HG02884 (cell line): ENCODE results near the gene CILP.

Experiments
- ATAC-seq: cut with Tn5 transposase; IDR thresholded peaks from one replicate; pipeline ENCODE4 v1.9.1; 2021; ENCODE audit warnings: mild to moderate bottlenecking, moderate library complexity; ENCODE audit not compliant: unreplicated experiment

CILP gene

DNA sequence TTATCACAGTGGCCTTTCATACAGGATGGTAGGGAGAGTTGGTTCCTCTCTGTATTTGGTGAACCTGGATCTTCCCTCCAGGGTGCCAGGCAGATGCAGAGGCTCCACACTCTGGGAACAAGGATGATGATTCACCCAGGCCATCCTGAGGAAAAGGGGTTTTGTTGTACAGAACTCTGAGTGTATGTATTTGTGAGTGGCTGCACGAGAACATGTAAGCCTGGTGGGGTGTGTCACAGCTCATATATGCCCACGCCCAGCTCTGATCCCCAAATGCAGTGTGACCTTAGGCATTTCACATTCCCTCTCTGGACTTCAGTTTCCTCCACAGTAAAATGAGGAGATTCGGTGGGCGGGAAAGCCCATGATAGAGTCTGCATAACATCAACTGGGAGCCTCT, 11.6 kb upstream of the CILP start:
- ATAC-seq, result no peak

DNA sequence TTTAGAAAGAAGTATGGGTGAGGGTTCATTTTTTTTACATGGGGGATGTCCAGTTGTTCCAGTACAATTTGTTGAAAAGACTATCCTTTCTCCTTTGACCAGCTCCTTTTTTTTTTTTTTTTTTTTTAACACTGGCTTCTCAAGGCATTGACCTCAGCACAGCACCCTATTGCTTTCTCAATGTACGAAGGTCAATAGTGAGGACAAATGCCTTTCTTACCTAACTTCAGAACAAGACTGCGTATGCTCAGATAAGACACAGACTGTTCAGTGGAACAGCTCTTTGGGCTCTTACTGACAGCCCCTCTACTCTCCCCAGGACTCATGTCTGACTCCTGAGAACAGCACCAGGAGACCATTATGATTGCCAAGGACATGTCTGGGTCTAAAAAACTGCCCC, 10.4 kb upstream of the CILP start:
- no peak for ATAC-seq

DNA sequence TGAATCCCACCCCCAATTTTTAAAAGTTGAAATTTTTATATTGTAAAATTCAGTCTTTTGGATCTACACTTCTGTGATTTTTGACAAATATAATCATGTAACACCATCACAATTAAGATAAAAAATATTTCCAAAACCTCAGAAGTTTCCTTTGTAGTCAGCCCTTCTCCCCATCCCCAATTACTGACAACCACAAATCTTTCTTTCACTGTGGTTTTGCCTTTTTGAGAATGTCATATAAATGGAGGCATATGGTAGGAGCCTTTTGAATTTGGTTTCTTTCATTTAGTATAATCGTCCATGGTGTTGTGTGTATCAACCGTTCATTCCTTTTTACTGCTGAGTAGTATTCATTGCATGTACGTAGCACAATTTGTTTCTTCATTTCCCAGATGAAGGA, 7.9 kb upstream of the CILP start:
- ATAC-seq, result no peak

DNA sequence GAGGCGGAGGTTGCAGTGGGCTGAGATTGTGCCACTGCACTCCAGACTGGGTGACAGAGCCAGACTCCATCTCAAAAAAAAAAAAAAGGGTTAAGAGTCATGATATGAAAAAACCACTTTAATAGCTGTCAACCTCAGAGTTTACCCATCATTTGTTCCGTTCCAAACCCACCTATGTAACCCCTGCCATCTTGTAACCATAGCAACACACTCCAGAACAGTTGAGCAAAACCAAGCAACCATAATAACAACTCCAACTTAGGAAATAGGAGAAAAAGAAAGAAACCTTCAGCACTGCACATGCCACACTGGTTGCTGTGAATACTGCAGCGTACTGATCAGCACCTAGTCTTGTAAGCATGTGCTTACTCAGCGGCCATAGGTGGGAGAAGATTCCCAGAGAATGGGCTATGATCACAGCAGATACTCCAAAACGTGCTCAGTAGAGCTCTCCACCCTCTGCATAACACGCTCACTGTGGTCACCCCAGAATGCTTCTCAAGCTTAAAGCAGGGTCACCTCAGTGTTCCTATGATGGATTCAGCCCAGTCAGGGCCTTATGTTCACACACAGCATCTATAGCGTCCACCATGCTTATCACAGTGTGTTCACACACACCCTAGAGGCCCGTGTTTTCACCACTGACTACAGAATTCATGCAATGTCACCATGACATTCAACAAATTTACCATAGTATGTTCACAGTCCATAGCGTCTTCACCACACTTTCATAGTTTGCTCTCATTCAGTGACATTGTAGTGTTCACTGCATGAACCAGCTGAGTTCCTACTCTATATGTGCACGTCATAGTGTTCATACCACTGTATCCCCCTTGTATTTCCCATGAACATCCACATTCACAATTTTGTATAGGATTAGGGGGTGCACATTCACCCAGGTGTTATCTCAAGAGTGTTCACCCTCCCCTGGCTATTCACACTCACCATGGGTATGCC, 6.5 kb upstream of the CILP start:
- ATAC-seq, result no peak

DNA sequence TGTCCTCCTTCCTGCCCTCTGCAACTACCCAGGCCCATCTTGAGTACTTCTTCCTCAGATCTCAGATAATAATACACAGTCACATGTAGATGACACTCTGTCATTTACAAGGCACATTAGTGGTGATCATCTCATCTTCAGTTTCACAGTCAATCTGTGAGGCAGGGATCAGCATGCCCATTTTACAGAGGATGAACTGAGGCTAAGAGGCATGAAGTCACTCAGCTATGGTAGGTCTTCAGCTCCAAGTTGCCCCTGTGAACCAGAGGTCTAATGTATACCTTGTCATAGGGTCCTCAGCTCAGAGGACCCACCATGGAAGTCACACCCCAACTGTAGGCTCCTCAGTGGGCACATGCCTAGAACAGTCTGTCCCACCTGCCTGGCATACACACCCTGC, 4.2 kb upstream of the CILP start:
- no peak for ATAC-seq

DNA sequence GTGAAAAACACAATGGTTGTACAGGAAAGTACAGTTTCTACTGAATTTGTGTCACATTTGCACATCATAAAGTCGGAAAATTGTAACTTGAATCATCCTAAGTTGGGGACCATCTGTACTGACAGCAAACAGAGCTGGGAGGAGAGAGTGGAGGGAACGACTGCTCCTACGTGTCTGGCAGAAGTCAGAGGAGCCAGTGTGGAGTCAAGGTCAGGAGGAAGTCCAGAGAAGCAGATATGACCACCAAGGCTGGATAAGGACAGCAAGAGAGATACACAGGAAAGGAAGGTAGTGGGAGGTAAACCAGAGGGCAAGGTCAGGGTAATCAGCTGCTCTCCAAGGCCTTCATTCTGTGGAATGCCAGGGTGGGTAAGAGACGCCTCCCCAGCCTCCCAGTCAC, 2.7 kb upstream of the CILP start:
- ATAC-seq, result no peak

DNA sequence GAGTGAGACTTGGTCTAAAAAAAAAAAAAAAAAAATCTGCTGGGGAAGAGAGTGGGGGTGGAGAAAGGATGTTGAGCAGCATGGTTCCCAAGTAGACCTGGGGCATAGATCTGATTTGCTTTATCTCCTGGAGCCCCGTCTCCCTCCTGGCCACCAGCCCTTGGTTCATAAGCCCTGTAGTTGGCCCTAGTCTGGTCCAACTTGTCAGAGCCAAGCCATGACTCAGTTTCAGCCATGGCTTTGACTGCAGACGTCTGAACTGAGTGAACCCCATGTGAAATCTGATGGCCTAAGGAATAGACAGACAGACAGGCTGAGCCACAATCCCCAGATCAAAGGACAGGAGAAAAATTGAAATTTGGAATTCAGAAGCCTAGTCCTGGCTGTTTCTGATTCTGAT, 2.0 kb upstream of the CILP start:
- ATAC-seq, result no peak

DNA sequence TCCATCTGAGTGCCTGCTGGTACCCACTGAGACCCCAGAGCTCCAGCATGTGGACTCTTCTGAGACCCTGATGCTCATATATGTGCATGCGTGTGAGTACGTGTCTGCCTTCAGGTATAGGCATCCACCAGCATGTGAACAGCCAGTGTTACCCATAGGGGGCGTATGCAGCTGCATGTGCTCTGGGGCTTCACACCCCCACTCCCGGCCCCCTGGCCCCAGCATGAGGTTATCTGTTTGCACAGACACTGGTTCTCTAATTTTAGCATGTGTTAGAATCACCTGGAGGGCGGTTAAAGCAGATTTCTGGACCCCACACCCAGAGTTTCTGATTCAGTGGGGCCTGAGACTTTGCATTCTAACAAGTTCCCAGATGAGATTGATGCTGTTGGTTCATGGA, 824 bp upstream of the CILP start:
- ATAC-seq, result no peak

DNA sequence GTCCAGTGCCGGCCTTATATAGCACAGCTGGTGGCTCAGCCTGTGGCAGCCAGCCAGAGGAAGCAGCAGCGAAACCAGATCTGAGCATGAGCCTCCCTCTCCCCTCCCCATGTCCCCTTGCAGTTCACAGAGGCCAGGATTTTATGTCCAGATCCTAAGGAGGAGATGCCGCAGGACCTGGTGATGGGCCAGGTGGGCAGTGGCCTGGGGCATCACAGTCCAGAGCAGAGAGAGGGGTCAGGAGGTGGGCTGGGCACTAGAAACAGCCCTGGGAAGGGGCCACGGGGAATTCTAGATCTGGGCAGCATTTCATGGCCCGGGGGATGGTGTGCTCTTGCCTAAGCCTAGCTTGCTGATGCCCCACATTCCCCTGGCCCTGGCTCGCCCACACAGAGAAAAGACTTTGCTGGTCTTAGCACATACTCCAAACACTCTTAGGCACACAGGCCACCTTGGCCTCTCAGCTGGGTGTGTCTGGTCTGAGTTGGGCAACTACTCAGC, 259 bp upstream of the CILP start:
- ATAC-seq, result no peak

DNA sequence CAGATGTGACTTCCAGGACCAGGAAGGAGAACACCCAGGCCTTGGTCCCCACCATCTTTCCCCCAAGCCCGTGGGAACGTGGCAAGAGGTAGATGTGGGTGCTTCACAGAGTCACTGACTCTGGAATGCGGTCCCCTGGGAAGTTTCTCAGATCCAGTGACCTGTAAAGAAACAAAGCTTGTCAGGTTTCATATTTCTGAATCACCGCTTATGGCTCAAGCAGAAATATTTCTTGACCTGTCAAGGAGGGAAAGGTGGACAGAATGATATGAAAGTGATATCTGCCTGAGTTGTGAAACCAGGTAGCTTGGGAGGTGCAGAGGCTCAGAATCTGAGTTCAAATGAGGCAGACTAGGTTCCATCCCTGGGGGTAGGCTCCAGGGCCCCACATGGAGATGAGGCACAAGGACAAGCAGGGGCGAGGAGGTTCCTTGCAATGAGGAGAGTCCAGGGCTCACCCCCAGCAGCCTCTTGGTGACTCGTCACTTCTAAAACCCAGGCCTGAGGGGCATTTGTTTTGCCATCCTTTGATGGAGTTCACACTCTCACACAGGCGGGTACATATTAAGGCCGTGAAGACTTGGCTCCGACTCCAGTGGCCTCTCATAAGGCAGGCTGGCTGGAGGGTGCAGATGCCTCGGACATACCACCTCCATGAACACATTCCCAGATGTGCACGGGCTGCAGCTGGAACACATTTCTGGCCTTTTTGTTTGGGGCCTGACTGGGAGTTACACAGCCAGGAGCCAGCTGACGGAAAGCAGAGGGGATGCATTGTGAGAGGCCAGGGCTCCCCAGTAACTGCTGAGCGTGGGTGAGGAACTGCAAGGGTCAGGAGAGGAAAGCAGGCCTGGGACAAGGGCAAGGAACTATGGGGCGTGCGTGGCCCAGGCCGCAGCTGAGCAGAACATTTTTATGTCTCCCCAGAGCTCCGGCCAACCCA, 1.3 kb downstream of the CILP start:
- no peak for ATAC-seq

DNA sequence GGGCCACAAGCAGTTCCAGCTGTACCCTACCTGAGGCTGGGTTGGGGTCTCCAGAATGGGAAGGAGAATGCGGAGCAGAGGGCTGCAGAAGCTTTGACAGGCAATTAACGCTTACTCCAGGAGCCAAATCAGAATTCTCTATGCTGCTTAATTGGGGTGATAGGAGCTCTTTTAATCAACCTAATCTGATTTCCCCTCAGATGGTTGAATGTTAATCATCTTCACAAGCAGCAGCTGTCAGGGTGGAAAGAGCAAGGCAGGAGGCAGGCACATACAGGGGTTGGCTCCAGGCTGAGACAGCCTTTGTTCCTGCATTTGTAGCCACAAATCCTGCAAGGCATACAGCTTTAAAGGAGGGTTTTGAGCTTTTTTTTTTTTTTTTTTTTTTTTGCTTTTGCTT, 2.6 kb downstream of the CILP start:
- ATAC-seq, result no peak

DNA sequence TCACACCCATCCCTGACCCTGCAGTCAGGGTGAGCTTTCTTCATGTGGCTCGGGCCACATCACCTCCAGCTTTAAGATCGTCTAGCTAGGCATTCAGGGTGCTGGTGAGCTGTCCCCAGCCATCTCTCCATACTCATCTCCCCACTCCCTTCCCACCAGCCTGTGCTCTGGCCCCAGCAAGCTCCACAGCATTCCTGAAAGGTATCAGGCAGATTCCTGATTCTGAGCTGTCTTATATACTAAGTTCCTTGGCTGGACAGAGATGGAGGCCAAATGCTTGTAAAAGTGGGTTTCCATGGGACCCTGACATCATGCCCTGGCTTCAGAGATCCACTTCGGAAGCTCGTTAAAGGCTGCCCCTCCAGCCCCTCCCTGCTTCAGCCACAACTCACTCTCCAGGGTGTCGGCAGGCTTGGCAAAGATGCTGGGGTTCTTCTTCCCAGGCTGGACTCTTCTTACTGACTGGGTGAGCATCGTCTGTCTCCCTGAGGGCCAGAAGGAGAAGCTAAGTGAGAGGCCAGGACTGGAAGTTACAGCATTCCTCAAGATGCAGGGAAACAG, 3.9 kb downstream of the CILP start:
- no peak for ATAC-seq

DNA sequence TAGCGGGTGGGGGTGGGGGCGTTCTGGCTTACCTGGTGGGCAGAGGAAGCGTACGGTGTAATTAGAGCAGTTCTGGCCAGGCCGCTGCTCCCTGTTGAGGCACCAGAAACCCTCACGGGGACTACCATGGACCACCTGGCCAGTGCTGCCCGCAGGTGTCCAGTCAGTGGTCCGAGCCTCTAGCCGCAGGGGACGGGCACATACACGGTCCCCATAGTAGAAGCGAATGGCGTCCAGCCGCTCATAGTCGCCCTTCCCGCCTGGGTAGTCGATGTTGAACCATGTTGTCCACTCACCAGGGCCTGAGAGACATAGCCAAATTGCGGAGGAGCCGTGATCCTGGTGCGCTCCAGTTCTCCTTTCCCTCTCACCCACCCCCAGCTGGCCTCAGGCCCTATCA, 4.5 kb downstream of the CILP start:
- no peak for ATAC-seq

DNA sequence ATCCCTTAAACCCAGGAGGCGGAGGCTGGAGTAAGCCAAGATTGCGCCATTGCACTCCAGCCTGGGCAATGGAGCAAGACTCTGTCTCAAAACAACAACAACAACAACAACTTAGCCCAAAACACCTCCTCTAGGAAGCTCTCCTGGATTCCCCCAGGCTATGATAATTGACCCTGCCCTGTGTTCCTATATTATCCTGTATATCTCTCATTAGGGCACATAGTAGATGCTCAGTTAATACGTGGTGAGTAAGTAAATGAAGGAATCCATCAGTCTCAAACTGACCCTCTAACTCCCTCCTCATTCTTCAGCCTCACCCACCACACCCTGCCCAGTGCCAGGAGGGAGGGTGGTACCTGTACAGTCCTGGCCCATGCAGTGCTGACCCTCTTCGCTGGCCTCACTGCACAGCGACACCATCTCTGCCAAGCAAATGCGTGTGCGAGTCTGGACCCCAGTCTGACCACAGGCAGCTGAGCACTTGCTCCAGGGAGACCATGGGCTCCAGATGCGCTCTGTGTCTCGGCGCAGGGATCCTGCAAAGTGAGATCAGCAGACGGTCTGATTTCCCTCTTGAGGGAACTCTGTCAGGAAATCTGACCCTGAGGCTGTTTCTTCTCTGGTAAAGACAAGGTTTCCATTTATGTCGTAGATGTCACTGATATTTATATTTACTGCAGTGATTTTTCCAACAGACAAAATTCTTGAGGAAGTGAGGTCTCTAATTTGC, 6.2 kb downstream of the CILP start:
- no peak for ATAC-seq

DNA sequence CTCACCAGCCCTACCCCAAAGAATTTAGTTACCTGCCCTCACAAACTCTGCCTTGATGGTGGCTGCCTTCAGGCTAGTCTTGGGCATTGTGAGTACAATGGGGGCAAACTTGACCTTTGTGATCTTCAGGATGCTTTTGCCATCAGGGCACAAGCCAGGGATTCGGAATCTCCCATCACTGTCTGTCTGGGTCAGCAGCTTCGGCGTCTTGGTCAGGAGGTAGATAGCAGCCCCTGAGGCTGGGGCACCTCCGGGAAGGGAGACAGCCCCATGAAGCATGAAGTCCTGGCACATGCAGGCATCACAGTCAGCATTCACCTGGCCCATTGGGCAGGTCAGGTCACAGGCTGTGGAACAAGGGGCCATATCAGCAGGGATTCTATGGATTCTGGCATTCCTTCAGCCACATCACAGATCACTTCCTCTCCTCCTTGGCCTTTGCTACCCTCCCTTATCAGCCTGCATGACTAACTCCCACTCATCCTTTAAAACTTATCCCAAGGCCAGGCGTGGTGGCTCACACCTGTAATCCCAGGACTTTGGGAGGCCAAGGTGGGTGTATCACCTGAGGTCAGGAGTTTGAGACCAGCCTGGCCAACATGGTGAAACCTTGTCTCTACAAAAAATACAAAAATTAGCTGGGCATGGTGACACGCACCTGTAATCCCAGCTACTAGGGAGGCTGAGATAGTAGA, 6.9 kb downstream of the CILP start:
- ATAC-seq, result no peak

DNA sequence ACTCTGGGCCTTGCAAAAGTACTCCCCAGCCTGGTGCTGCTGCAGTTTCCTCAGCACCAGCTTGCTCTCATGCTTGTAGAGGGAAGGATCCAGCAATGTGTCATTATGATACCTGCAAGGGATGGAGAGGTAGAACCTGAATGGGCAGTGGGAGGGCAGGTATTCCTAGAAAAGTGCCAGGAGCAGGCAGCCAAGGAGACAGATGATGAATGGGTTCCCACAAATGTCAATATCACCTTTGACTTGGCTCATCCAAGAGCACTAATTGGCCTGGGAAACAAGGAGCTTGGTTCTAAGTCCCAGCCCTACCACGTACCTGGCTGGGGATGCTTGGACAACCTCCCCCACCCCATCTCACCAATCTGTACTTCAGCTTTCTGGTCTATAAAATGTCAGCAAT, 9.4 kb downstream of the CILP start:
- ATAC-seq, result no peak

DNA sequence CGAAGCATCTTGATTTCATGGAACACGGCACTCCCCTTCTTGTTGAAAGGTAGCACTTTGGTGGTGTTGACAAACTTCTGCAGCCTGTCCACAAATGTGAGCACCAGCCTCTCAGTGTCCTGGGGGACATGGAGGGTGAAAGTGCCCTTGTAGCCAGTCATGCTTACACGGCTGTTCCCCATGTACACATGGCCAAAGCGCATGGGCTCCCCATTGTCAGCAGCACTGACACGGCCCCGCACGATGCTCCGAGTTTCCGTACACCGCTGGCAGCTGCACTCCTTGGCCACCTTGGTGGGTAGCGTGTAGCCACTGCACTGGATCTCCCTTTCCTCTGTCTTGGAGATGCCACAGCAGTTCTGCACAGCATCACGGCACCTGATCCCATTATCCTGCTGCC, 12.7 kb downstream of the CILP start:
- ATAC-seq, result no peak

DNA sequence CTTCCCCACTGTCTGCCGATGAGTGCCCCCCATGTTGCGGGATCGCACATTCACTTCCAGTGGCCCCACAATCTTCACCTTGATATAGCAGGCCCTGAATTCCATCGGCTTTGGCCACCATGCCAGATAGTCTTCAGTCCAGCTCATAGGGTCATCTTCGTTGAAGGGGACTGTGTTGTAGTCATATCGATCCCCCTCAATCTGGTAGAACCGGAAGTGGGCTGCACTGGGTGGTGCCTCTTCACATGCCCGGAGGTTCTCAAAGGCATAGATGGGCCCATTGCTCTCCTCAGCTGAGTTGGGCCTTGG, 14.0 kb downstream of the CILP start:
- ATAC-seq, result no peak

DNA sequence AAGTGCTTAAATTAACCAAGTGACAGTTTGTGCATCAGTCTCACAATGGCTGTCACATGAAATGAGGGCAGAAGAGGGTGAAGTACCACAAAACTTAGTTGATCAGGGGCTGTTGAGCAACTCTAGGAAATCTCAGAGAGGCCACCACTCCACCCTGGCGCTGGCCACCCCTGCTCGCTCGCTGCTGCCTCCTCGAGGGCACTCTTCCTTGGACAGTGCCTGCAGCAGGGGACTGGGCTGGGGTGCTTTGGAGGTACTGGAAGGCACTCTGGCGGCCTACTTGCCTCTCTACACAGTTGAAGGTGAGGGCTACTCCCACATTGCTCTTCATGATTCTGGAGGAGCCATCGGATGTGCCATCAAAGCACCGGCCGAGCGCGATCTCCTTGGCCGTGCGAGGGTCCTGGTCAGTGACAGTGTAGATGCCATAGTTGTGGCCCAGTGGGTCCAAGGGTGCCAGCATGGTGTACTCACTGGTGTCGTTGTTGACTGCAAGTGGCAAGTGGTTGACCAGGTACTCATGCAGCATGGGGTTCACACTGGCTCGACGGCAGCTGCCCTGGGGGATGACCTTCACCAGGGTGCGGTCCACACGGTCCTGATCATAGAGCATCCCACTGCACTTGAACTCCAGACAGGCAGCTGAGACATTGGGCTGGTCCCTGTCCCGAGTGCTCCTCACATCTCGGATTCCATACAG, 14.5 kb downstream of the CILP start:
- ATAC-seq, result no peak

DNA sequence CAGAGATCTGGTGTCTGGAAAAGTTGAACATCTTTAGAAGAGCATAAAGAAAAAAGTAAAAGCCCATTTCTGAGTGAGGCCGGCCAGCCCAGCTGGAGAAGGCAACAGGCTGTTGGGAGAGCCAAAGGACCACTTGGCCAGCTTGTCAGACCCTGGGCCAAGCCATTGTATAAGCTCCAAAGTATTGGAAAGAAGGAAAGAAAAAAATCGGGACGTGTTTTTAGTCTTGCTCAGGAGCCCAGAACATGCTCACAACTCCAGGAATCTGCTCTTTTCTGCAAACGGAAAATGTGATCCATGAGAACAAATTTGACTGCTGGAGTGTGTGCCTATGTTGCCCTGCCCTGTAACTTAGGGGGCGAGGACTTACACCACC, 15.7 kb downstream of the CILP start:
- no peak for ATAC-seq
